ENCODE data around the gene RGS16.

The RGS16 gene

DNA sequence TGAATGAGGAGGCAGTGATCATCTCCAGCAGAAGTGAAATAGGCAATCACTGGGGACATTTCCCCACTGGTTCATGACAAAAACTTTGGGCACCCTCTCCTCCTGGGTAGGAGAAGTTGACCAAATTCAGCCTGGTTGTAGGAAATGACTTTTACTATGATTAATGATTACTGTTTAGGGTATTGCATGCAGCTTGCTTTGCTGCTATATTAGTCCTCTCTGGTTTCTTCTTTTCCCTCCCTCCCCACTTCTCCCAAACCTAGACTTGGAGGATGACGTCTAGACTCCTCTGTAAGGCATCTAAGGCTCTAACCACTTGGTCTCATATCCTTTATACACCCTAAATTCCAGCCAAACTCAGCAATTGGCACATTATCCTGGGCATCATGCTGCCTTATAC, 3.4 kb upstream of the RGS16 start:
- TF ChIP-seq, protein P1, sequence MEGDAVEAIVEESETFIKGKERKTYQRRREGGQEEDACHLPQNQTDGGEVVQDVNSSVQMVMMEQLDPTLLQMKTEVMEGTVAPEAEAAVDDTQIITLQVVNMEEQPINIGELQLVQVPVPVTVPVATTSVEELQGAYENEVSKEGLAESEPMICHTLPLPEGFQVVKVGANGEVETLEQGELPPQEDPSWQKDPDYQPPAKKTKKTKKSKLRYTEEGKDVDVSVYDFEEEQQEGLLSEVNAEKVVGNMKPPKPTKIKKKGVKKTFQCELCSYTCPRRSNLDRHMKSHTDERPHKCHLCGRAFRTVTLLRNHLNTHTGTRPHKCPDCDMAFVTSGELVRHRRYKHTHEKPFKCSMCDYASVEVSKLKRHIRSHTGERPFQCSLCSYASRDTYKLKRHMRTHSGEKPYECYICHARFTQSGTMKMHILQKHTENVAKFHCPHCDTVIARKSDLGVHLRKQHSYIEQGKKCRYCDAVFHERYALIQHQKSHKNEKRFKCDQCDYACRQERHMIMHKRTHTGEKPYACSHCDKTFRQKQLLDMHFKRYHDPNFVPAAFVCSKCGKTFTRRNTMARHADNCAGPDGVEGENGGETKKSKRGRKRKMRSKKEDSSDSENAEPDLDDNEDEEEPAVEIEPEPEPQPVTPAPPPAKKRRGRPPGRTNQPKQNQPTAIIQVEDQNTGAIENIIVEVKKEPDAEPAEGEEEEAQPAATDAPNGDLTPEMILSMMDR (IDR thresholded peaks at IDR 0.05): no peak
- intact Hi-C loops (cut with DNase I; ENCODE audit: low total_unique reads): no loop called here
- no peak for DNase-seq
- H3K36me3 ChIP-seq: no peaks in the 10 kb centered on the region
- H3K9me3 ChIP-seq: no peaks in the 10 kb centered on the region
- peaks cover 0 to 10% of the 10 kb centered on the region in 2 donors for H3K27me3 ChIP-seq
- peaks cover 0 to 21% (median 16%) of the 10 kb centered on the region in 4 donors for H3K4me1 ChIP-seq
- no peak overlapping the region for H3K4me3 ChIP-seq
- no peak overlapping the region for H3K27ac ChIP-seq

DNA sequence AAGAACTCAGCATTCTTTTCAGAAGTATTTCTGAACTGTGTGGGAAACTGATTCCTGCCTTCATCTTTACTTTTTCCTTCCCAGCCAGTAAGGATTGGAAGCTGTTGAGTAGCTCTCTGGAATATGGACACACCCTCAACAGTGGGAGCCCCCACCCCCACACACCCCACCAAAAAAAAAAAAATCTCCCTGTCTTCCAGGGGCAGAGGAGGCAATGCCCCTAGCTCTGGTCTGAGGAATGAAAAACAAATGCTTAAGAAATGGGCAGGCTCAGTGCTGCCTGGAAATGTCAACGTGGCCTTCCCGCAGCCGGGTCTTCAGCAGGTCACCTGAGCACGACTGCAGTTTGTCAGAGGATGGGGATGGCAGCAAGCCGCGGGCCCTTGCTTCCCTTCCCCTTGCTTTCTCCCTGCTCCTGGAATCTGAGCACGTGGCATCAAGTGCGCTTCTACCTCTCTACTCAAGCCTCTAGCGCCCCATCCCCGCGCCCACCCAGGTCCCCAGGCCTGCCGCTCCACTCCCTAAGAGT, 479 bp downstream of the RGS16 start:
- Histone ChIP-seq H3K27me3 (no peaks in the 10 kb centered on the region), H3K4me3 (peak overlapping the region; percentile 48 to 57), H3K9me3 (no peaks in the 10 kb centered on the region), H3K36me3 (peaks cover 0 to 21% (median 16%) of the 10 kb centered on the region in 3 donors), H3K27ac (peak overlapping the region; percentile 48 to 58), H3K4me1 (peaks cover 0 to 38% (median 22%) of the 10 kb centered on the region in 4 donors)
- DNase-seq: no peak
- TF ChIP-seq, protein P1 (IDR thresholded peaks at IDR 0.05): no peak
- intact Hi-C loops (cut with DNase I; ENCODE audit: low total_unique reads): loop anchor here (5.0 kb wide), 2 partner anchors 211 to 719 kb away; partner anchors contain the start of gene GLUL

DNA sequence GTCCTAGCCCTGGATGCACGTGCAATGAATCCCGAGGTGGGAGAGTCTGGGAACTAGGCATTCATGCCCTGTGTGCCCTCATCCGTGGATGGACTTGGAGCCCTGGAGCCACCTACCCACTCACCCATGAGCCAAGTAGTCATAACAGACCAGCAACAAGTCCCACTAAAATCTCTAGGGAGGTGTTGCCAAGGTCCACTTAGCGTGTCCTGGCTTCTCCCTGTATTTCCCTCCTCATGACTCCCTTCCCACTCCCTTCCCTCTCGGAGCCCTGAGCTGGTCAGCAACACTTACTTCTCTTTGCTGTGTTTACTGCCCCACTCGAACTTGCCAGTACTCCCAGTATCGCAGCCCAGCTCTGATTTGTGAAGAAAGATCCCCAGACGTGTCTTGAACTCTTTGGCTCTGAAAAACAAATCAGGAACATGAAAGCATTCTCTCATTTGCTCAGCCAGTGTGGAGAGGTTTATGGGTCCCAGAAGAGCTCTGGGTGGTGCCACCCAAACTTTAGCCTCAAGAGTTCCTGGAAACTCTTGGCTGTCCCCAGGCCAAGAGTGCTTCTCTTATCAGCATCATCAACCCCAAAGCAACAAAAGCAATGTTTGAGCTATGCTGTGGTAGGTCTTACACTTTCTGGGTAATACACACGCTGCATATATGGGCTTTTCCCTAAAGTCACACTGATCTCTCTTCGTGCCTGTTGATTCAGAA, 1.1 kb downstream of the RGS16 start:
- Histone ChIP-seq H3K9me3 (no peaks in the 10 kb centered on the region), H3K4me1 (peaks cover 0 to 38% (median 22%) of the 10 kb centered on the region in 4 donors), H3K27me3 (no peaks in the 10 kb centered on the region), H3K27ac (peak overlapping the region; percentile 48 to 58), H3K4me3 (peak overlapping the region; percentile 48 to 57), H3K36me3 (peaks cover 0 to 21% (median 16%) of the 10 kb centered on the region in 3 donors)
- DNase-seq: peak; percentile 48 to 75
- intact Hi-C loops (cut with DNase I; ENCODE audit: low total_unique reads): loop anchor here (5.0 kb wide), 2 partner anchors 211 to 719 kb away; partner anchors contain the start of gene GLUL
- TF ChIP-seq, protein P1 (IDR thresholded peaks at IDR 0.05): no peak

DNA sequence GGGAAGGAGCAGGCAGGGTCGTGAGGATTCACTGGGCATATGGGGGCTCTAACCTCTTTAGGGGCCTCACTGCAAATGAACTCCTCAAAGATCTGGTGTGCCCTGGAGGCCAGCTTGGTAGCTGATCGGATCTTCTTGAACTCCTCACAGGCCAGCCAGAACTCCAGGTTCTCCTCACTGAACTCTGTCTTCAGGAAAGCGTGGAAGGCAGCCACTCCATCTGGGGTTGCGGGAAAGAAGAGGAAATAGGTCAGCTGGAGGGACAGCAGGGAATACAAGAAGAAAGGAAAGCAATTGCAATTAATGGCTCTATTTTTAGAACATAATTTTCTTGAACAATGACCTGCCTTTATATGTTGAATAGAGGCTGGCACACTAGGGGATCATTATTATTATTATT, 2.3 kb downstream of the RGS16 start:
- no peaks in the 10 kb centered on the region for H3K27me3 ChIP-seq
- H3K4me3 ChIP-seq: no peak overlapping the region
- H3K4me1 ChIP-seq: peaks cover 0 to 38% (median 22%) of the 10 kb centered on the region in 4 donors
- TF ChIP-seq, protein P1 (IDR thresholded peaks at IDR 0.05): no peak
- peaks cover 0 to 21% (median 16%) of the 10 kb centered on the region in 3 donors for H3K36me3 ChIP-seq
- H3K9me3 ChIP-seq: no peaks in the 10 kb centered on the region
- intact Hi-C loops (cut with DNase I; ENCODE audit: low total_unique reads): loop anchor here (5.0 kb wide), 2 partner anchors 210 to 720 kb away; partner anchors contain the start of gene GLUL
- DNase-seq: no peak
- no peak overlapping the region for H3K27ac ChIP-seq

DNA sequence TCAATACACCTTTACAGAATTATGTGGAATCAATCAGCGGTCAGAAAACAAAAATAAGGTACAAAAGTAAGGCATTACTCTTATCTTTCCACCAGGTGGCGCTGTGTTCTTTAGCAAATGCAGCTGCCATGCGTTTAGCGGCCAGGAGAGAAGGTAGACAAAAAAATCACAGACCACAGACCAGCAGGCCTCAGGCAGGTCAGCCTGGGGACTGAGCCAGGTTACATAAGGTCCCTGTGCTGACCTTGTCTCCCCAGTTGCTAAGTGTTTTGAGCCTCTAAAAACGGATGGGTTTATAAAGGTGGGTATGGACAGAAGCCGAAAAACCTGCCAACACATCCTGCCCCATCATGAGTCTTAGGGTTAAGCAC, 2.8 kb downstream of the RGS16 start:
- no peak overlapping the region for H3K4me3 ChIP-seq
- DNase-seq: peak; percentile 45 to 76
- H3K27me3 ChIP-seq: no peaks in the 10 kb centered on the region
- H3K4me1 ChIP-seq: peaks cover 0 to 38% (median 22%) of the 10 kb centered on the region in 4 donors
- H3K27ac ChIP-seq: no peak overlapping the region
- TF ChIP-seq, protein P1 (IDR thresholded peaks at IDR 0.05): peak; percentile 78 to 96
- H3K36me3 ChIP-seq: peaks cover 0 to 21% (median 16%) of the 10 kb centered on the region in 3 donors
- intact Hi-C loops (cut with DNase I; ENCODE audit: low total_unique reads): loop anchor here (5.0 kb wide), 2 partner anchors 209 to 721 kb away; partner anchors contain the start of gene GLUL
- H3K9me3 ChIP-seq: no peaks in the 10 kb centered on the region

Measured in tibial artery (tissue), 4 donors.